ENCODE measurements around the gene CTPS2. TPM values are rescaled to one million over a fixed set of nuclear protein-coding genes. Genes with fewer than 3 reads are reported as not detected.

CTPS2 gene
- total RNA-seq, 1 donor from 2014 or later = 26.1 TPM

GRCh38 chrX:16544969-16545368, 167.5 kb downstream of the CTPS2 start:
- Mint-ChIP-seq H3K27me3 (ENCODE audit: low read depth) (no peaks in the 10 kb centered on the region), H3K4me1 (ENCODE audit: low read depth) (no peaks in the 10 kb centered on the region), H3K9me3 (ENCODE audit: low read depth) (peaks cover 7% of the 10 kb centered on the region), H3K36me3 (ENCODE audit: low read depth) (peaks cover 2% of the 10 kb centered on the region), H3K27ac (ENCODE audit: unreplicated experiment) (no peak overlapping the region), H3K4me3 (ENCODE audit: unreplicated experiment) (no peak overlapping the region)
- TF ChIP-seq CTCF (IDR thresholded peaks at IDR 0.05) = no peak
- DNase-seq (ENCODE audit: low spot score) = no peak

Small RNAs within 50 kb of the gene (microRNA-seq; reads per million reads assigned to microRNA genes)
- not detected for gene MIR548AM (ENCODE audit: borderline number of aligned reads)

Other genes starting within 250 kb of the CTPS2 start
- not detected in 3 replicates for gene S100G, start 62.5 kb downstream of the CTPS2 start, total RNA-seq
- 52.8 to 53.4 TPM (median 53.3 TPM) in 3 replicates for gene SYAP1, start 6.9 kb upstream of the CTPS2 start, total RNA-seq
- gene TXLNG, start 73.8 kb upstream of the CTPS2 start, total RNA-seq = 8.9 to 11.6 TPM (median 9.1 TPM) in 3 replicates
- gene RBBP7, start 157.7 kb upstream of the CTPS2 start, total RNA-seq = 122 to 151 TPM (median 142 TPM) in 3 replicates
- gene REPS2, start 234.0 kb upstream of the CTPS2 start, total RNA-seq = 2.0 to 2.4 TPM (median 2.2 TPM) in 3 replicates